Measurements from ENCODE around the gene ACSL1.
"Not testable (repeated sequence)": the region's sequence is repeated elsewhere in the genome, so short reads cannot be mapped to it uniquely, and the experiment has no call there.

Gene ACSL1

GRCh38 chr4:184784628-184785257 lies 41.0 kb downstream of the ACSL1 start:
- DNase-seq = no peak

- DNase-seq = no peak
These were observed 42.9 kb downstream of the ACSL1 start for GRCh38 chr4:184782731-184783373.

- DNase-seq = not testable (repeated sequence)
These were observed 46.6 kb downstream of the ACSL1 start for GRCh38 chr4:184779160-184779559.

GRCh38 chr4:184778325-184778724 lies 47.4 kb downstream of the ACSL1 start:
- DNase-seq = no peak

- DNase-seq = no peak
These were observed 48.9 kb downstream of the ACSL1 start for GRCh38 chr4:184776821-184777220.

GRCh38 chr4:184775854-184776555 lies 49.8 kb downstream of the ACSL1 start:
- DNase-seq = no peak

- DNase-seq = no peak
These were observed 51.6 kb downstream of the ACSL1 start for GRCh38 chr4:184774152-184774551.

- DNase-seq = no peak
These were observed 54.4 kb downstream of the ACSL1 start for GRCh38 chr4:184771416-184771815.

GRCh38 chr4:184769141-184769765 lies 56.5 kb downstream of the ACSL1 start:
- no peak for DNase-seq

- DNase-seq = no peak
These were observed 57.5 kb downstream of the ACSL1 start for GRCh38 chr4:184768296-184768695.

DNA sequence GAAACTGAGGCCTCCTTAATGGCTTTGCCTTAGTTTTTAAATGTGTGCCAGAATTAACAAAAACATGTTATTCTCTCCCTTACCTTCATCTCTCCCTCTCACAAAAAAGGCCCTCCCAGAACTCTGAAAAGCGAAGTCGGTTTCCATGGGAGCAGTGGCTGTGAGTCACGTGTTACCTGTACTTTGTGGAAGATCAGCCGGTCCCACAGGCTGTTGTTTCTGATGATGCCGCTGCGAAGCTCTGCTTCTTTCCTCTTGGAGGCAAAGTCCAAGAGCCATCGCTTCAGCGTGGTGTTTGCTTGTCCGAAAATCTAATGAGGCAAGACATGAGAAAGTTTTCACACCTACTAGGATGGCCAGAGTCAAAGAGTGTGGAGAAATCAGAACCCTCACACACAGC lies 59.3 kb downstream of the ACSL1 start:
- no peak for DNase-seq

DNA sequence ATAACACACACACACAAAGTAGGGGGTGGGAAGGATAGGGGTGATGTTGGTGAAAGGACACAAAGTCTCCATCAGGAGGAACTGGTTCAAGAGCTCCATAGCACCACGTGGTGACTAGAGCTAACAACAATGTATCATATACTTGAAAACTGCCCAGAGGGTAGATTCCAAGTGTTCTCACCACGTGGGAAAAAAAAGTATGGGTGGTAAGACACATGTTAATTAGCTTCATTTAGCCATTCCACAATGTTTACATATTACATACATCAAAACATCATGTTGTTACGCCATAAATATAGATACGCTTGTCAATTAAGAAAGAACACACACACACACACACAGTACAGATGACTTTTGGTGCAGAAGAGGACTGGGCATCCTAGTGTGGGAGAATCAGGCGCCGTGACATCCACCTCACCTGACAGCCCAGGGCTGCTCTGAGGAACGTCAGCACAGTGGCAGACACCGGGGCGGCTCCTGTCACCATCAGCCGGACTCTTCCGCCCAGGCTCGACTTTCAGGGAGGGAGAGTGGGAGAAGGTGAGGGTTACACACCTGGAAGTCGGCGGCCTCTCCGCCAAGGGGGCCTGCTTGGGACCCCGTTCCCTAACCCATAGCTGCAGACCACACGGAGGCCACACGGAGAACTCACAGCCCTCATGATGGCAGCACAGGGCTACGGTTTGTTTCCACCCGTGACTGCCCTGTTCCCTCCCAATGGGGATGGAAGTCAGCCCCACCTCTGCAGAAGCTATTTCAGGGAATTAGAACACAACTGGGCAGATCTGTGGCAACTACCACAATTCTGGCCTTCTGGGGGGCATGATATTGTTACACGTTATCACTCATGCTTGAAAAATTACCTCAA lies 60.1 kb downstream of the ACSL1 start:
- DNase-seq = no peak

- no peak for DNase-seq
These were observed 61.2 kb downstream of the ACSL1 start for GRCh38 chr4:184764601-184765000.

DNA sequence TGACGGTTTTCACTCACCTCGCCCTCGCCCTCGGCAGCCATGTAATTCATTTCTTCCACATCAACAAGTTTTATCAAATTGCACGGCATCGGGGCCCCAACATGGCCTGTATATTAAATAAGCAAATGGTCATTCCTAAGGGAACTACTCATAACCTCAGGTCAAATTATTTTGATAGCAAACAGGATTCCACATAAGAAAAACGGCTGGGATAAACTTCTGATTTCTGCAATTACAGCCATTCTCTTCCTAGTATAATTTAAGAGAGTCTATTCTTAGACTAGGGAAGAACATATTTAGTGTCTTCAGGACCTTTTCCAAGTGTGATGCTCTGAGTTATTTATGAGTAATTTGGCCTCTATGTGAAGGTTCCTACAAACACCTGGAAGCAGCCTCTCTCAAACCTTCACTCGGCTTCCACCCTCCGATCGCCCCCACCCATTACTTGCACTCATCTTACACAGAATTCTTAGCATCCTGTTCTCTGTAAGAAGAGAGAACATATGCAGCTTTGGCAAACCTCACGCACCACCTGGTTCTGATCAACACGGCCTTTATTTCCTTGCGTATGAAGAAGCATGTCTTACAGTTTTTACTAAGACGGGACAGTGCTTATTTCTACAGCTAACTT lies 62.5 kb downstream of the ACSL1 start:
- no peak for DNase-seq

- DNase-seq = no peak
These were observed 63.7 kb downstream of the ACSL1 start for GRCh38 chr4:184762100-184762499.

DNA sequence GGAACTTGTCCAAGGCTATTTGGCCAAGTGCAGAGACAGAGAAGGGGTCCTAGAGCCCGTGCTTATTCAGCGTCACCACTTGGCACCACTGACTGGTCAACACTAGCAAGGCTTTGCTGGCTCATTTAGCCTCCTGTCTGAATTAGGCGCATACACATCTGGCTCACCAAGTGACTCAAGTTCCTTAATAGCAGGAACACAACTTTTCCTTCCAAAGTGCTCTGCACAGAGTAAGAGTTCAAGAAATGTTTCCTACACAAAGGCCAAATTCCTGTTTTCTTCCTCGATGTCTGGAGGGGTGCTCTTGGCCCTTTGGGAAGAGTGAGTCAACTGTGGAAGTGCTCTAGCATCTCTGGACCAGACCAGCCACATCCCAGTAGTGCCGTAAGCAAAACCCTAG lies 65.1 kb downstream of the ACSL1 start:
- no peak for DNase-seq

DNA sequence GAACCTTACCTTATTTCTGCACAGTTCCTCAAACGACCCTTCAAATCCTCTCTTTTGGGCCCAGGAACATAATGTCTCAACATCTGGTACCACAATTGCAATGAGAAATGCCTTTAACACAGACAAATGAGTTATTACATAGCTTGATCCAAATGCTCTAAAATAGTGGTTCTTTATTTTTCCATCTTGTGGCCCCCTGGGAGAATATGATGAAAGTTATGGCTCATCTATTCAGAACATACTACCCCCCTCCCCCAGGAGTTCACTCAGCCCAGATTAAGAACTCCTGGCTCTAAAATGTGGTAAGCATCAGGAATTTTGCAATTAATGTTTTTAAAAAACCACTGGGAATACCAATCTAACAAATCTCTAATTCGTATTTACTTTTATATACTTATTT lies 68.0 kb downstream of the ACSL1 start:
- no peak for DNase-seq

- no peak for DNase-seq
These were observed 69.4 kb downstream of the ACSL1 start for GRCh38 chr4:184756399-184756798.

DNA sequence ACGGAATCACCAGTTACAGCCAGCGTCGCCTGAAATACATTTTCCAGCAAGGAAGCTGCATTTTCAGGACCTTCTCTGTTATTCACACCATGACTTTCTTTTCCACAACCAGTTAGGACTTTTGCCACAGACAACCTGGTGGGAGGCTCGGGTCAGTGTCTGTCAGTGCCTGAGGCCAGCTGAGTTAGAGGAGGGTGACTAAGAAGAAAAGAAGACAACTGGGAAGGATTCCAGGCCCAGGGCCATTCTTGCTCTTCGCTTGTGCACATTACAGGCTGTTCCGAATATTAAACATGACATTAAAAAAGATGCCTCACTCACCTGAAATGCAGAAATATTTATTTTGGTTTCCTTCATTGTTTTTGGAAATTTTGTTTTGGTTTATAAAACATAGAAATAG lies 70.5 kb downstream of the ACSL1 start:
- DNase-seq = no peak

- DNase-seq = no peak
These were observed 73.1 kb downstream of the ACSL1 start for GRCh38 chr4:184752496-184753275.

- no peak for DNase-seq
These were observed 74.2 kb downstream of the ACSL1 start for GRCh38 chr4:184751585-184751956.

Data from effector CD4-positive, alpha-beta T cell (primary cell).